ENCODE data around the gene MOCS3.
"Not testable (repeated sequence)": the region's sequence is repeated elsewhere in the genome, so short reads cannot be mapped to it uniquely, and the experiment has no call there.

The MOCS3 gene

DNA sequence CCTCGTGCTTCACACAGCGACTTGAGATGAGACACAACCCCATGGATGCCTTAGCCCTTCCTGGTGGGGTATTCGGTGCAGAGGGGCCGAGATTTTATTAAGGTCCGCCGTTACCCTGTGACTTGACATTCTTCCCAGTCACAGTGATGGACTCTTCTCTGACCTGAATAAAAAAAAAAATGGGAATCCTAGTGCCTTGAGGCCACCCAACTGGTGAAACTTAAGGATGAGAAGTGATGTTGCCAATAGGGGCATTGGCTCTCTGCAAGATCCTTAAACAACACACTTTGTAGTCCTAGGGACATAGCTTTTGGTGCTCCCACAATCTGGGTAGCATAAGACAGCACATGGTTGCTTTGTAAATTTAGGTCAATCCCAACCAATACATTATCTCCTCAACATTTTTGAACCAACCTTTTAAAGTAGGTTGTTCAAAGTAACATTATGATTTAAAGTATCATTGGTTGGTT is 26.6 kb upstream of the MOCS3 start:
- no peak for DNase-seq (ENCODE audit: low spot score)

DNA sequence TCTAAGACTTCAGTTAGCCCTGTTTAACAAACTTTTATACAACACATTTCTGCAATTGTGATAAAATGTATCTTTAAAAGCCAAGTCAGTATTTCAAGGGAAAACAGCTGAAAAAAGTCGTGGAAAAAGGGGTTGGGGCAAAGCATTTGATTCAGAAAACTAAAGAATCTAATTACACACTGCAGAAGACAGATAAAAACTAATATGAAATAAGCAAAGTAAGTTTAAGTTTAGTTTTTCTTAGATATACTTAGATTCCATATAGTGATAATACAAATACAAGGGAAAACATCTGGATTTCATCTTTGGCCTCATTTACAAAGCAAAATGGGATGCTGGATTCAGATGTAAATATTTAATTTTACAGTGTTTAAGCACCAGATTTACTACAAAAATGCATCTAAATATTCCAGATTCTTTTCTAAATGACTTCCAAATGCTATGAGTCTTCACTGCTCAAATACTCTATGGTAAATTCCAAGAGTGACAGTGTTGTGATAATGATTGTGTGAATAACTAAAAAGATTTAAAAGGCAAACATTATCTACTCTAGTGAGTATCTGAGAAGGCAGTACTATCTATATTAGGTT is 25.8 kb upstream of the MOCS3 start:
- no peak for DNase-seq (ENCODE audit: low spot score)

DNA sequence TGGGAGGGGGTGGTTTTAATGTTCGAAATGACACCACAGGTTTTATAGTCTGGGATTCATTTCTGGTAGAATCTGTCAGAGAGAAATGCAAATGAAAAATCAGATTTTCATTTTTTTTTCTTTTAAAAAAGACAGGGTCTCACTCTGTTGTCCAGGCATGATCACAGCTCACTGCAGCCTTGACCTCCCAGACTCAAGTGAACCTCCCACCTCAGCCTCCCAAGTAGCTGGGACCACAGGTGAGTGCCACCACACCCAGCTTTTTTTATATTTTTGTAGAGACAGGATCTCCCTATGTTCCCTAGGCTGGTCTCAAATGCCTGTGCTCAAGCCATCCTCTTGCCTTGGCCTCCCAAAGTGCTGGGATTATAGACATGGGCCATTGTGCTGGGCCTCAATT is 25.0 kb upstream of the MOCS3 start:
- no peak for DNase-seq (ENCODE audit: low spot score)

GRCh38 chr20:50943069-50943468 is 15.5 kb upstream of the MOCS3 start:
- no peak for DNase-seq (ENCODE audit: low spot score)

DNA sequence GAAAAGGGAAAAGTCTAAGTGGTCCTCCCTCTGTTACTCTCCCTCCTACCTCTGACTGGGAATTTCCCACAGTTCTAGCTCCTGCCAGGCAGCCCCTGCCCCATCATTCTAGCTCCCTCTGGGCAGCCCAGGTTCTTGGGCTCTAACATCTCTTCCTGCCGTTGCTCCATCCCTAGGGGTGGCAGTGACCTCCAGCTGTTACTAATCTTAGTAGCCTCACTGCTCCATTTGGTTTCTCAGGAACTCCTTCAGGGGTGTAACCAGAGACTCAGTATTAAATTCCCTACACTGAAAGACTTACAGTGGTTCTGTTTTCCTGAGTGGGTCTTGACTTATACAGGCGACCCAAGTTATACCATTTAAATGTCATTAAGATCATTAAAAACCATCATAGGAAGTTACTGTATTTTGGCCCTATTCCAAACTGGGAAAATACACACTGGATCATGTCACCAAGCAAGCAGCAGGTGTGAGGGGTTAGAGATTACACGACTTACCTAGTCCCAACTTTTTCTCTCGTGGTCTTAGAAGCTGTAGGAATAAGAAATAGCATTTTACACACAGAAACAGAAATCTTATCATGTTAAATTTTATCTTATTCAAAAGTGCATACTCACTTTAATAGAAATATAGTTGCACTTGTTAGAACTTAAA is 10.4 kb upstream of the MOCS3 start:
- DNase-seq (ENCODE audit: low spot score), result no peak

- DNase-seq (ENCODE audit: low spot score), result no peak
Observed at GRCh38 chr20:50953196-50953595, 5.4 kb upstream of the MOCS3 start.

- no peak for DNase-seq (ENCODE audit: low spot score)
Observed at GRCh38 chr20:50953821-50954220, 4.8 kb upstream of the MOCS3 start.

GRCh38 chr20:50957276-50957675 is 1.3 kb upstream of the MOCS3 start:
- no peak for DNase-seq (ENCODE audit: low spot score)

GRCh38 chr20:50957798-50958614 is 612 bp upstream of the MOCS3 start, which contains the start of gene DPM1:
Gene DPM1 (minus strand): TSS chr20:50958532. CDS start chr20:50958523, 9 bp downstream.
- peak; percentile 48 for DNase-seq (ENCODE audit: low spot score)

- DNase-seq (ENCODE audit: low spot score), result no peak
Observed at GRCh38 chr20:50959543-50960126, 1.0 kb downstream of the MOCS3 start.

DNA sequence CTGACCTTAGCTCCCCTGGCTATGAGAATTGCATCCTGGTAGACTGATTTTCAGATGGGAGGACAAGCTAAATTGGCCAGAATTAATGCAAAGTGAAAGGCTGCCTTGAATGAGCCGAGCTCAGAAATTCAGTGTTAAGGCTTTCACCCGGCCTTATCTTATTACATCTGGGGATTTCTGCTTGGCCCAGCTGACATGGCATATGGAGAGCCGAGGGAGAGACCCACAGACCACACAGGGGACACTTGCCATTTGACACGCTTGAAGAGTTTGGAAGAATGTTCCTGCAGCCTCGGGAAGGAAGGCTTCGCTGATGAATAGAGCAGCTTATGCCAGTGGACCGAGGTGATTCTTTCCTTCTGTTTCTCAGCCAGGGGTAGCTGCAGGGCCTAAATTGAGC is 9.0 kb downstream of the MOCS3 start:
- no peak for DNase-seq (ENCODE audit: low spot score)

DNA sequence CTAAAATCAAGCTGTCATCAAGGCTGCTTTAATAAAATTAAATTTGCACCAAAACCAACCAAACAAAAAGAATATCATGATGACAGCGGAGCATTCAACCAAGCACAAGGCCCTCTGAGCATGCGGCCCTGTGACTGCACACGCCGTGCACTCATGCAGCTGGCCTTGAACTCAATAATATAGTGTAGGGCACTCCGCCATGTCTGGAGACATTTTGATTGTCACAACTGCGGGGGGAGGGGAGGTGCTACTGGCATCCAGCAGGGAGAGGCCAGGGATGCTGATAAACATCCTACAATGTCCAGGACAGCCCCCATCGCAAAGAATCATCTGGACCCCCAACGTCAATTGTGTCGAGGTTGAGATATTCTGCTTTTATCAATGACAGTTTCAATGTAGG is 9.7 kb downstream of the MOCS3 start:
- DNase-seq (ENCODE audit: low spot score), result no peak

GRCh38 chr20:50969435-50969834 is 10.8 kb downstream of the MOCS3 start:
- DNase-seq (ENCODE audit: low spot score), result no peak

DNA sequence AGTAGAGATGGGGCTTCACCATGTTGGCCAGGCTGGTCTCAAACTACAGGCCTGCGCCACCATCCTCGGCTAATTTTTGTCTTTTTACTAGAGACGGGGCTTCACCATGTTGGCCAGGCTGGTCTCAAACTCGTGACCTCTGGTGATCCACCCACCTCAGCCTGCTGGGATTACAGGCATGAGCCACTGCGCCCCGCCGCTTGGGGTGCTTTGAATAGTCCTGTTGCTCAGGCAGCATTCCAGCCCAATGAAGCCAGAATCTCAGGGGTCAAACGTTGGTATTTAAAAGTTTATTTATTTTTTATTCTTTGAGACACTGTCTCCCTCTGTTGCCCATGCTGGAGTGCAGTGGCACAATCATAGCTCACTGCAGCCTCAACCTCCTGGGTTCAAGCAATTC is 11.3 kb downstream of the MOCS3 start:
- DNase-seq (ENCODE audit: low spot score), result no peak

DNA sequence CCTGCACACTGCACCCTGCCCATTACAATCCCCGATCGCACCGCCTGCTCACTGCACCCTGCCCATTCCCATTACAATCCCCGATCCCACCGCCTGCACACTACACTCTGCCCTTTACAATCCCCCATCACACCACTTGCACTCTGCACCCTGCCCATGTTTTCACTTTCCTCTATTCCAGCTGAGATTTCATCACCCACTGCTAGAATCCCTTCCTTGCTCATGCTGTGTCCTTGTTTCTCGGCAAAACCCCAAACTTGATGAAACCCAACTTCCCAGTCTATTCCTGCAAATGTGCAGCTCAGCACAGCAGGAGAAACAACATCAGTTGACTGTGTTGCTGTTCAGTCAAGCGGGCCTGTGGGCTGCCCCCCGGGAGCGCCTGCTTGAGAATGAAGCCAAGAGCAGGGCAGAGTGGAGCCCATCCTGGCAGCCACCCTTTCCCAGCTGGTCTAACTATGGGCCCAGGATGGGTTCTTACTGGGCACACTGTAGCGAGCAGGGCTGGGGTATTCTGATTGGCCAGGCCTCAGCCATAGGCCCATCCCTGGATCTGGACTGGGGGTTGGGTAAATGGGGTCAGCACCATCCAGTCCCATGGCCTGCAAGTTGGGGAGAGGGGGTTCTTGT is 17.2 kb downstream of the MOCS3 start:
- DNase-seq (ENCODE audit: low spot score), result no peak

DNA sequence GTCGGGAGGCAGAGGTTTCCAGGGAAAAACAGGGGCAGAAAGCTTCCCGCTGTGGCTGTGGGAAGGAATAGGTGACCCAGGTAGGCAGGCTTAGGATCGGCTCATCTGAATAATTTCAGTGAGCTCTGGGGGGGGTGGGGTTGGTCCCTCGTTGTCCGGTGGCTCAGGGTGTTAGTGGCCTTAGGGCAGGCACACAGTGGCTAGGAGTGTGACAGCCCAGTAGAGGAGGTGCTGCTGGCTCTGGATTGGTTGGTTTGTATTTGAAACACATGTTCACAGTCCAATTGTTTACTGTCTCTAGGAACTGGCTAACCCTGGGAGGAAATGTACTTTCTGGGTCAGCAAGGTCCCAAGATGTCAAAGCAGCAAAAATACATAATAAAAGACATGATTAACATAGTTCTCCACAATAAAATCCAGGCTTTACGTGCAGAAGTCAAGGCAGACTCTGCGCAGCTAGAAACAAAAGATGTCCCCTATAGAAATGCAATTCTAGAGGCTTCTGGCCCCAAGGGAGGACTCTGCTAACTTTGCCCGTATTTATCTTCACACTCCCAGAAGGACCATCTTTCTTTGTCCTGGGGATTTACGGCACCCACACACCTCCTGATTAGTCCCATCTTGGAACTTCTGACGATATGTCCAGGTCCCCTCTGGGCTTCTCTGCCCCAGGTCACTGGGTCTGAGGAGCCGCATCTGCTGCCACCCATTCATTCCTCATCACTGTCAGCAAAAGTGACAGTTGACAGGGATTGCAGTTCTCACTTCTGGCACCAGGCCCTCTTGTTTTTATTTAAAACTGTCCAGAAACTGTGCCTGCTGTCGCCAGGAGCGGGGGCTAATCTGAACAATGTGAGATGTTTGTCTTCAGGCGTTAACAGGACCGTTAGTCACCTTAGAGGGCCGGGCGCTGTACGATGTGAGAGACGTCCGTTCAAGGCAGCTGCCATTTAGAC is 18.7 kb downstream of the MOCS3 start:
- no peak for DNase-seq (ENCODE audit: low spot score)

DNA sequence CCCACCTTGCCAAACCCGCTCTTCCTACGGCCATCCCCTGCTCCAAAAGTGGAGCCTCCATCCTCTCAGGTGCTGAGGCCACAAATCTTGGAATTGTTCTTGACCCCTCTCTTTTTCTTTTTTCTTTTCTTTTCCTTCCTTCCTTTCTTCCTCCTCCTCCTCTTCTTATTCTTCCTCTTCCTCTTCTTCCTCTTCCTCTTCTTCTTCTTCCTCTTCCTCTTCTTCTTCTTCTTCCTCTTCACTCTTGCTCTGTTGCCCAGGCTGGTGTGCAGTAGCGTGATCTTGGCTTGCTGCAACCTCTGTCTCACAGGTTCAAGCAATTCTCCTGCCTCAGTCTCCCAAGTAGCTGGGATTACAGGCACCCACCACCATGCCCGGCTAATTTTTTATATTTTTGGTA is 19.9 kb downstream of the MOCS3 start:
- DNase-seq (ENCODE audit: low spot score), result not testable (repeated sequence)

DNA sequence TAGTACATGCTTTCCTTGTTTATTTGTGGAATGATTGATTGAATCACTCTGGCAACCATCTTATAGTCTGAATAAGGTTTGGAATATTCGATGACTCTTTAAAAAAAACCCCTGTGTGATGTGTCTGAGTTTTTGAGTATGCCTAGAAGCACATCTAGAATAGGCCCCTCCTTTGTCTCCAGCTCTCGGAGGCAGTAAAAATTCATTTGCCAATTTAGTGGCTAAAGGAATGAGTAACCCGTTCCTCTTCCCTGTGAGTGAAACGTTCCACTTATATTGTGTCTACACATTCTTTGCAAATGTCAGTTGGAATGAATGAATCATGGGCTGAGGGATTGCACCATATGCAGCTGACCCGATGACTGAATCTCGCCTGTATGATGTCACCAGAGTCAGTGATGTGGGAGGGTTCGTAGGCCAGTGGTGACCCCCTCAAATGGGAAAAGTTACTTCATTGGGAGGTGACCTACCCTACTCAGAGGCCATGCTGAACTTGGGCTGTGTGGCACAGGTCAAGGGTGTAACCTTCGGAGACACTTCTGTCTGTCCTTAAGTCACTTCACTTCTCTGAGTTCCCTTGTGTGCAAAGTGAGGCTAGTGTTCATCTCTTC is 21.6 kb downstream of the MOCS3 start:
- peak; percentile 91 for DNase-seq (ENCODE audit: low spot score)

DNA sequence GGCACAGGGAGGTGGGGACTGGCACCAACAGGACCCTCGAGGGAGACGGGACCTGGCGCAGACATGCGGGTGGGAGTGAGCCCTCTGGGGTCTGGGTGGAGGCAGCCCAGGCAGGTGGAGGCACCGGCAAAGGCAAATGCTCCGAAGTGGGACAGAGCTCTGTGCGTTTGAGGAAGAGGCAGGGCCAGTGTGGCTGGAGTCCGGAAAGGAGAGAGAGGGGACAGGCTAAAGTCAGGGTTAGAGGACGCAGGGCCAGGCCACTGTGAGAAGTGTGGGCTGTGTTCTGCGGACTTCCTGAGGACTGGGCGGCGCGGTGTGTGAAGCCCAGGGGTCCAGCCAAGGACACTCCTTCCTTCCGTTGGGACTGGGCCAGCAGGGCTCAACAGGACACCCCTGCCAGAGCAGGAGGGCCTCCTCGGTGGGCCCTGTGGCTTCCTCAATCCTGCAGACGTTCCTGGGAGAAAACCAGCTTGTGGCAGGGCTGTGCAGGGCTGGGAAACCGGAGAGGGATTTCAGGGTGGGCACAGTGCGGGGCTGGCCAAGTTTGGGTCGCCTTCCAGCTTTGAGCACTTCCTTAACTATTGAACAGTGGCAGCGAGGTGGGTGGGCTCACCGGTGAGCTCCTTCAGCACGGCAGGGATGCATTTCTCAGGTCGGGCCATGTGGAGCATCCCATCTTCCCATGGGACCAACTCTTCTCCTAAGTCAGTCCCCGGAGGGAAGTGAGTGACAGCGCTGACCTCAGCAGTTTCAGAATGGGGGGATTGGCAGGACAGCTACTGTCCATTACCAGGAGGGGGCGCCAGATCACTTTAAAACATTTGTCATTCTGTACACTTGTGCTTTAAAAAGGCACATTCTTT is 22.5 kb downstream of the MOCS3 start:
- DNase-seq (ENCODE audit: low spot score), result peak; percentile 59

DNA sequence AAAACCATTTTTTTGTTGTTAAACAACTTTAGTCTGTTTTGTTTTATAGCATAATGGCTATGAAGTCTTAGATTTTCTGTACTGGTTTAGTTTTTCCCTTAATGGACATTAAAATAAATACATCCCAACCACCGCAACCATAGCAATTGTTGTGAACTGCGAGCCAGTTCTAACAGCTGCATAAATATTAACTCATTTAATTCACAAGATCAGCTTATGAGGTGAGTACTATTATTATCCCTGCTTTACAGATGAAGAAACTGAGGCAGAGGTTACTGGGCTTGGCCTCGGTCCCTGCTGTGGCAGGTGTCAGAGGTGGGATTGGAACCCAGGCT is 23.1 kb downstream of the MOCS3 start:
- DNase-seq (ENCODE audit: low spot score), result no peak

Data from kidney capillary endothelial cell (primary cell).